Caco-2 (cell line): Measurements from ENCODE around the gene SMOC2. TPM values are rescaled to one million over a fixed set of nuclear protein-coding genes. Genes with fewer than 3 reads are reported as not detected.

ENCODE experiments used
- BruUV-seq: library from RNA; stranded (reverse); fragments of 400-500 nt; replicated peaks from 2 replicates; lab custom pipeline; 2021; lab: Mats Ljungman, UMichigan
- CTCF ChIA-PET: fragments of 300-600 bp; sonication (Branson Sonifier 250); formaldehyde crosslinking; loops from one replicate; lab custom pipeline; 2022; ENCODE audit warnings: antibody characterized with exemption; lab: Charles Lee
- POLR2A ChIA-PET: fragments of 300-600 bp; sonication (Branson Sonifier 250); formaldehyde crosslinking; loops from one replicate; lab custom pipeline; 2022; ENCODE audit warnings: antibody characterized with exemption; lab: Charles Lee
- DNase-seq, 2 experiments: peaks; one replicate each; pipeline versions ENCODE4 v3.0.0 to v3.0.0-alpha.2; 2020 to 2022
- H3K27me3 ChIP-seq: replicated peaks from 2 replicates; pipeline ENCODE4 v1.6.0; 2011; ENCODE audit warnings: low read length; ENCODE audit not compliant: control insufficient read depth, insufficient read depth
- H3K36me3 ChIP-seq: 2 replicates; pipeline ENCODE4 v1.5.1; 2011; ENCODE audit warnings: low read length; ENCODE audit not compliant: control insufficient read depth, insufficient read depth
- H3K4me1 ChIP-seq: fragments of 250-450 bp; sonication (Bioruptor Pico); 2 replicates; pipeline ENCODE4 v1.5.1; 2020; ENCODE audit warnings: mild to moderate bottlenecking
- H3K4me3 ChIP-seq: 2 replicates; pipeline ENCODE4 v1.5.1; 2011; ENCODE audit warnings: low read depth, mild to moderate bottlenecking, control low read depth, low read length
- H3K9me3 ChIP-seq: fragments of 250-450 bp; sonication (Bioruptor Pico); 2 replicates; pipeline ENCODE4 v1.5.1; 2020; ENCODE audit warnings: mild to moderate bottlenecking, moderate library complexity
- H3K27ac Mint-ChIP-seq: one replicate; pipeline ENCODE4 v1.8.0; 2022; ENCODE audit warnings: mixed read lengths; ENCODE audit not compliant: unreplicated experiment
- H3K27me3 Mint-ChIP-seq: one replicate; pipeline ENCODE4 v1.8.0; 2022; ENCODE audit warnings: mixed read lengths; ENCODE audit not compliant: insufficient read depth, unreplicated experiment
- H3K36me3 Mint-ChIP-seq: one replicate; pipeline ENCODE4 v1.8.0; 2022; ENCODE audit warnings: mild to moderate bottlenecking, mixed read lengths; ENCODE audit not compliant: insufficient read depth, unreplicated experiment
- H3K4me1 Mint-ChIP-seq: one replicate; pipeline ENCODE4 v1.8.0; 2022; ENCODE audit warnings: low read depth, mixed read lengths; ENCODE audit not compliant: unreplicated experiment
- H3K4me3 Mint-ChIP-seq: one replicate; pipeline ENCODE4 v1.8.0; 2022; ENCODE audit warnings: mild to moderate bottlenecking, moderate library complexity, mixed read lengths; ENCODE audit not compliant: unreplicated experiment
- H3K9me3 Mint-ChIP-seq: one replicate; pipeline ENCODE4 v1.8.0; 2022; ENCODE audit warnings: mixed read lengths; ENCODE audit not compliant: unreplicated experiment
- intact Hi-C: fragments of 100-400 bp; cut with micrococcal nuclease; formaldehyde crosslinking; loops from one replicate; pipeline ENCODE4 v1.10.0; 2022; ENCODE audit not compliant: unreplicated experiment
- total RNA-seq: library from RNA; stranded (reverse); gene quantifications from 2 replicates; pipeline ENCODE4 v1.2.3, GENCODE V29; 2022
- TF ChIP-seq, protein P1 (sequence below), 2 experiments: fragments of 200-600 bp in 1 of 2; IDR thresholded peaks; 1 replicate in 1 of 2; 2 replicates in 1 of 2; pipeline versions ENCODE4 v1.5.1 to v1.8.0; 2011 to 2022; ENCODE audit warnings: antibody characterized with exemption in 1 of 2, control low read depth in 1 of 2, inconsistent platforms in 1 of 2, low read depth in 1 of 2, low read length in 1 of 2, mild to moderate bottlenecking in 1 of 2, moderate library complexity in 1 of 2; ENCODE audit not compliant: insufficient read depth in 1 of 2, severe bottlenecking in 1 of 2, unreplicated experiment in 1 of 2

The SMOC2 gene
- total RNA-seq, 1 experiment from 2014 or later: 2.8 TPM

DNA sequence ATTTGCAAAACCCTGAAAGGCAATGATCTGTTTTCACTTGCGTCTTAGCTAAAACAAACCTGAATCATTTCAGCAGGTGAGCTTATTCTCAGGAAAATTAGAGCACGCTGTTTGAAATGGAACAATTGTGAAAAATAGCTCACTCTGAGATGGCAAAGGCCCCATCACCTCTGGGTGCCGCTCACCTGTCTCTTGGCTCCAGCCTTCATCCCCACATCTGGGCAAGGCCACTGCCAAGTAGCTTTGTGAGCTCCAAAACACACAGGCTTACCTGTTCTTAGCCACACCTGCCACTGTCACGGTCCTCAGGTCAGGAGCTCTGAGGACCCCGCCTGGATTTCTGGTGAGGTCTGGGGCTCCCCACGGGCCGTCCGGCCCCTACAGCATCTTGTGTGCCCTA, 66.7 kb downstream of the SMOC2 start:
- Mint-ChIP-seq H3K9me3 (no peaks in the 10 kb centered on the region), H3K36me3 (no peaks in the 10 kb centered on the region), H3K27me3 (no peaks in the 10 kb centered on the region), H3K4me1 (no peaks in the 10 kb centered on the region), H3K4me3 (no peak overlapping the region), H3K27ac (no peak overlapping the region)
- intact Hi-C loops: no loop called here
- BruUV-seq: no TSS peak
- Histone ChIP-seq H3K36me3 (no peaks in the 10 kb centered on the region), H3K27me3 (no peaks in the 10 kb centered on the region; the same call in 1 of the 2 replicates), H3K9me3 (no peaks in the 10 kb centered on the region), H3K4me3 (no peak overlapping the region), H3K4me1 (peaks cover 4% of the 10 kb centered on the region; the same call in 1 of the 2 replicates)
- ChIA-PET POLR2A (no interaction called here), CTCF (no interaction called here)
- TF ChIP-seq, protein P1, sequence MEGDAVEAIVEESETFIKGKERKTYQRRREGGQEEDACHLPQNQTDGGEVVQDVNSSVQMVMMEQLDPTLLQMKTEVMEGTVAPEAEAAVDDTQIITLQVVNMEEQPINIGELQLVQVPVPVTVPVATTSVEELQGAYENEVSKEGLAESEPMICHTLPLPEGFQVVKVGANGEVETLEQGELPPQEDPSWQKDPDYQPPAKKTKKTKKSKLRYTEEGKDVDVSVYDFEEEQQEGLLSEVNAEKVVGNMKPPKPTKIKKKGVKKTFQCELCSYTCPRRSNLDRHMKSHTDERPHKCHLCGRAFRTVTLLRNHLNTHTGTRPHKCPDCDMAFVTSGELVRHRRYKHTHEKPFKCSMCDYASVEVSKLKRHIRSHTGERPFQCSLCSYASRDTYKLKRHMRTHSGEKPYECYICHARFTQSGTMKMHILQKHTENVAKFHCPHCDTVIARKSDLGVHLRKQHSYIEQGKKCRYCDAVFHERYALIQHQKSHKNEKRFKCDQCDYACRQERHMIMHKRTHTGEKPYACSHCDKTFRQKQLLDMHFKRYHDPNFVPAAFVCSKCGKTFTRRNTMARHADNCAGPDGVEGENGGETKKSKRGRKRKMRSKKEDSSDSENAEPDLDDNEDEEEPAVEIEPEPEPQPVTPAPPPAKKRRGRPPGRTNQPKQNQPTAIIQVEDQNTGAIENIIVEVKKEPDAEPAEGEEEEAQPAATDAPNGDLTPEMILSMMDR (IDR thresholded peaks at IDR 0.05; ENCODE audit: insufficient read depth in 1 of 2, low read depth in 1 of 2, low read length in 1 of 2, severe bottlenecking in 1 of 2, unreplicated experiment in 1 of 2): no peak
- no peak for DNase-seq

DNA sequence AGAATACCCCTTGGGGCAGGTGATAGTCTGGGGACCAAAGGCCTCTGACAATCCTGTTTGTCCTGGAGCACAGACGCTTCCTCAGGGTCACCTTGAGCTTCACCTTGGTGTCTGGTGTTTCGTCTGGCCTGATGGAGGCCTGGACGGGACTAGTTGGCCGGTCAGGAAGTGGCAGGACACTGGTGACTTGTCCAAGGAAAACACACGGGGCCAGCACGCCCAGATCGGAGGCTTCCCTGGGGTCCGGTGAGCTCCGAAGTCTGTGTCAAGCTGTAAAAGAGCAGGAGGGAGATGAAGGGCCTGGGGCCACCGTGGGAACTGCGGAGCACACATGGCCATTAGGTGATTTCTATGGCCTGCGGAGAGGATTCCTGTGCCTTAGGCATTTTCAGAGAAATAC, 67.9 kb downstream of the SMOC2 start:
- Mint-ChIP-seq H3K27ac (no peak overlapping the region), H3K4me3 (no peak overlapping the region), H3K36me3 (no peaks in the 10 kb centered on the region), H3K4me1 (no peaks in the 10 kb centered on the region), H3K9me3 (no peaks in the 10 kb centered on the region), H3K27me3 (no peaks in the 10 kb centered on the region)
- ChIA-PET POLR2A (no interaction called here), CTCF (no interaction called here)
- Histone ChIP-seq H3K9me3 (no peaks in the 10 kb centered on the region), H3K4me3 (no peak overlapping the region), H3K36me3 (no peaks in the 10 kb centered on the region), H3K4me1 (peaks cover 4% of the 10 kb centered on the region; the same call in 1 of the 2 replicates), H3K27me3 (no peaks in the 10 kb centered on the region; the same call in 1 of the 2 replicates)
- BruUV-seq: no TSS peak
- TF ChIP-seq, protein P1 (IDR thresholded peaks at IDR 0.05; ENCODE audit: insufficient read depth in 1 of 2, low read depth in 1 of 2, low read length in 1 of 2, severe bottlenecking in 1 of 2, unreplicated experiment in 1 of 2): no peak
- intact Hi-C loops: no loop called here
- DNase-seq: no peak

DNA sequence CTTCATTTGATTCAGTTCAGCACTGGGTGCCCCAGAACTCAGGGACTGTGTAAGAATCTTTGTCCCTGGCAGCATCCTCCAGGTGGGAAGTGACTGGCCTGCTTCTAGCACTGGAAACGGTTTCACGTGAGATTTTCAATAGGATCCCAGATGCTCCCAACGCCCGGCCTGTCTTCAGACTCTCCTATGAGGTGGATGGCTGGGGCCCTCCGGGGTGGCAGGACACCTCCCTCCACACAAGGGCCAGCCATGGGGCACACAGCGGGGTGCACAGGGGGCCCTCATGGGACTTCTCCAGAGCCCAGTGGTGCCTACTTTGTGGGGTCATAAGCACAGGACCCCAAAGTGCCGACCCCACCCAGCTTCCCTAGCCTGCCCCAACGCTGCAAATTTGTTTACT, 72.8 kb downstream of the SMOC2 start:
- H3K4me1 Mint-ChIP-seq: no peaks in the 10 kb centered on the region
- TF ChIP-seq, protein P1 (IDR thresholded peaks at IDR 0.05; ENCODE audit: insufficient read depth in 1 of 2, low read depth in 1 of 2, low read length in 1 of 2, severe bottlenecking in 1 of 2, unreplicated experiment in 1 of 2): no peak
- Histone ChIP-seq H3K4me1 (no peaks in the 10 kb centered on the region), H3K27me3 (no peaks in the 10 kb centered on the region), H3K36me3 (no peaks in the 10 kb centered on the region), H3K9me3 (no peaks in the 10 kb centered on the region), H3K4me3 (no peak overlapping the region)
- no peaks in the 10 kb centered on the region for H3K9me3 Mint-ChIP-seq
- ChIA-PET CTCF (no interaction called here), POLR2A (no interaction called here)
- intact Hi-C loops: no loop called here
- H3K4me3 Mint-ChIP-seq: no peak overlapping the region
- no peak overlapping the region for H3K27ac Mint-ChIP-seq
- DNase-seq: no peak
- BruUV-seq: no TSS peak
- H3K36me3 Mint-ChIP-seq: no peaks in the 10 kb centered on the region
- H3K27me3 Mint-ChIP-seq: no peaks in the 10 kb centered on the region
